ENCODE measurements around the gene GYPC.
"Not testable (repeated sequence)": the region's sequence is repeated elsewhere in the genome, so short reads cannot be mapped to it uniquely, and the experiment has no call there.

GYPC gene

DNA sequence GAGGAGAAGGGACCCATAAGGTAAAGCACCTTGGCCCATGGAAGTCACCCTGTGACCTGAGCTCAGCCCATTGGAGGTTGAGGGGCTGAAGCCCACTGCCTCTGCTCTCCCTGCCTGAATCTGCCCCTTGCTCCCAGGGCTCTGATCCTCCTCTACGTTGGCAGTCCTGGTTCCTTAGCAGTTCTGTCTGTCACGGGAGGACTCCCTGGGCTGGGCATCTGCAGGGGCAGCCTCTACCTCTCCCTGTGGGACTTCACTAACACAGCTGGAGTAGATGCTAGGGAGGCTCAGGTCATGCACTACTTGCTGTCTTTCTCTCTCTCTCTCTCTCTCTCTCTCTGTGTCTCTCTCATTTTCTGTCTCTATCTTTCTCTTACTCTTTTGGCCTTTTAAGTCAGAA, 8.7 kb downstream of the GYPC start:
- DNase-seq, result no peak

DNA sequence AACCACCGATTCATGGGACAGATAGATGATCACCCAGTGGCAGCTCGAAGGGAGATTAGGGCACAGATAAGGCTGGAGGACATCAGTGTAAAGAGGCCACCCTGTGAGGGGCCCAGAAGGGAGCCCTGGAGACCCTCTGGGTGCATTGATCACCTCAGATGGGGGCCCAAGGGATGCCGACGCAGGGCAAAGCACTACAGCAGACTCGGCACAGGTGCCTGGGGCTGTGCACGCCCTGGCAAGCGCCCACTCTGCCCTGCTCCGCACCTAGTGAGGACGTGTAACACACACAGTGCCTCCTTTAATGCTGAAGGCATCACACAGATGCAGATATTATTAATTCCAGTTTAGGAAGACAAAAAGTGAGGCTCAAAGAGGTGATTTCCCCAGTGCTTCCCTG, 9.5 kb downstream of the GYPC start:
- no peak for DNase-seq

DNA sequence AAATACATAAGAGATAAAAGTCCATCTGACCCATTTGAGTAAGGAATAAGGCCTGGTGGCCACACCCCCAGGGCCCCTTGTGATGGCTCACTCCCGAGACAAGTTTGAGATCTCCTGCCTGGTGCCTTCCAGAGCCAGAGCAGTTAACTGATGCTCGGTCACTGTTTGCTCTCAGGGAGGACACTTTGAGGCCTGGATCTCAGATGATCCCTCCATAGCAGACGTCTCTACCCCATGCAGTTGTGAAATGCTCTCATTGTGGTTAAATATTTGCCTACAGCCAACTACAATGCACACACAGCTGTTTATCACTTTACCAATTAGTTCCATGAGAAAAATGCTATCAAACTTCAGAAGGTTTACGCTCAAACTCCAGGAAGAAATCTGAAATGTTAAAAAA, 12.3 kb downstream of the GYPC start:
- DNase-seq, result no peak

- DNase-seq, result no peak
Measured at GRCh38 chr2:126669772-126670171, 13.8 kb downstream of the GYPC start.

- DNase-seq, result no peak
Measured at GRCh38 chr2:126671488-126671887, 15.5 kb downstream of the GYPC start.

DNA sequence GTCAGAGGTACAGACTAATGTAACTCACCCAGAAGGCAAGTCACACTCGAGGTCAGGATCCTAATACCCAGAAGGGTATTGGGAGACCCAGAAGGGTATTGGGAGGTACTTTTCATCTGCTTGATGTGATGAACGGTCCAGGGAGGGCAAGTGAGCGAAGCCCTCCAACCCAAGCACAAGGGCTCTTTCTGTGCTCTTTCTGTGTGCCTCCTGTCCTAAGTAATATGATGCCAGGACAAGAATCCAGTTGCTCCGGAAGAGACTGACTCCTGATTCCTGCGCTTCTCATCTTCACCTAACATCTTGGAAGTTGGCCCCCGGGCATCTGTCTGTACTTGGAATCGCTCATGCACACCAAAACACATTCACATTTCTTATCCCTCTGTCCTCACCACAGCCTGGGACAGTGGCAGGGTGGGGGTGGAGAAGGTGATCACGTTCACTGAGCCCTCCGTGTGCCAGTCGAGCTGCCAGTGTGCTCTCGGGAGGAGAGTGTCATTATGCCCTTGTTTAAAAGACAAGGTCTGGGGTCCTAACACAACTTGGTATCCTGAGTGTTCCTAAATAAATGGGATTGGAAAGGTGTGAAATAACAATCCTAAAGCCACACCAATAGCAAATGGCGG, 17.1 kb downstream of the GYPC start:
- no peak for DNase-seq

DNA sequence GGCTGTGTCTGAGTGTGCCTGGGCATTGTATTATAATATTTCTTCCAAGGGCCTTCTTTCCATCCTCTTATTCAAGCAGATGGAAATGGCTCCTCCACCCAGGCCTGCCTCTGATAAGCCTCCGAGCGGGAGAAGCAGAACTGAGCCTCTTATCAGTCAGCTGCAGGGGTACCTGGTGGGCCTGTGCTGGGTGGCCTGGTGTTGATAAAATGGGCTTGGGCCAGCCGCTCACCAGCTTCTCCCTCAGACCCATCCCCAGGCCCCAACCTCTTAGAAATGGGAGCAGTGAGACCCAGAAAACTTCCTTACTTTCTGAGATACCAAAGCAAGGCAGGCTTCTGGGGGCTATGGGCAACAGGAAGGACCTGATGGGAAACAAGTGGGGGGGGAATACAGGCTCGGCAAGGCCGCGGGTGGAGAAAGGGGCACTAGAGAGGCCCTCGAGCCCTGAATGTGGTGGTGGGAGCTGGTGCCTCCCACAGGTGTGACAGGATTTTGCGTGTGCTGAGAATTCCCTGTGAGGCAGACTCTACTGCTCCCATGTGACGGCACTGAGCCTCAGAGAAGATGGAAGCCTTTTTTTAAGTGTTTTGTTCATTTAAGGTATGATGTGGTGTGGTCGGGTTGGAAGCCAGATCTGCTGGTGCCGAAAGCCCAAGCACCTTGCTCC, 18.3 kb downstream of the GYPC start:
- no peak for DNase-seq

DNA sequence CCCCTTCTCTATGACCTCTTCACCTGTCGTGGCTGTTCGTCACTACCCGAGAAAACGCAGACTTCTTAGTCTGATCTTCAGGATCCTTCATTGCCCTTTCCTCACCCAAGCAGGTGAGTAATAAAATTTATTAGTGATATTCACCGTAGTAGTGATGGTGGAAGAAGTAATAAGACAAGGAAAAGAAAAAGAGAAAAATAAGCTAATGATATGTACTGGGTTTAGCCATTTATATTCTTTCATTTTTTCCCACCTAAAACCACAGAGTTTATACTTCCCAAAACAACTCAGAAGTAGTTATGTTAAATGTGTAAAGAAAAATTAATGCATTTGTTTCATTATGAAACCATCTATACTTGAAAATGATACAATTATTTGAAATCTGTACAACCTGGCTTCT, 19.7 kb downstream of the GYPC start:
- no peak for DNase-seq

DNA sequence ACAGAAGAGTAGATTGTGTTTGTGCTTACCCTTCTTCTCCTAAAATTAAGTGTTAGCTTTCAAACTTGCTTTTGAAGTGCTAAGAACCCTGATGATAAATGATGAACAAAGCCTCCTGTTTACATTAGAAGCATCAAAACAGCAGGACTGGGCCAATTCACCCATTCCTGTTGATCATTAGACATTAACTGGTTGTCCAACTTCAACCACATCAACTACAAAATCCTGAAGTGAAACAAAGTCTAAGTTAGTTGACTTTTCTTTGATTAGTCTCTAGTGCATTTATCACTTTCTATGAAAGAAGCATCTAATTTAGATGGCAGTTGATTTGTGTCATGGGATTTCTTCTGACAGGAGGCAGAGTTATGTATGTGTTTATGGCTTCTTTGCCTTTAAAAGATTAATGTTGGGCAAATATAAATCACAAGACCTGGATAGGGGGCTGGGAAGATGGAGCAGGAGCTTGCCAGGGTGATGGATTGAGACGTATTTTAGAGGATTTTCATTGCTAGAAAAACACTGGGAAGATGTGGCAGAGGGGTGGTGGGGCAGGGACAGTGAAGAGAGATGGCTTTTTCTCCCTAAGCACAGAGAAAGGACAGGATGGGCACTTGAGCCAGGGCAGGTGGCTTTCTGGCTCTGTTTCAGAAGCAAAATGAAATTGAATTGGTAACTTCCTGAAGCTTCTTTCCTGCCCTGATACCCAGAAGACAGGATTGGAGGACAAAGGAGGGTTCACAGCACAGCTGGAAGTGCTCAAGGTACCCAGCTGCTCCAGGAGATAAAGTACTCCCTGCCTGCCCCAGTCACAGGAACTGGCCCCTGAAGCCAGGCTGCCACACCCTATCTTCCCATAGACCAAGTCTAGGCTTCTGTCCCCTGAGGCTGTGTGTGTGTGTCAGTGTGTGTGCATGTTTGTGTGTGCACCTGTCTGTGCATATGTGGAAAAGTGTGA, 20.5 kb downstream of the GYPC start:
- no peak for DNase-seq

DNA sequence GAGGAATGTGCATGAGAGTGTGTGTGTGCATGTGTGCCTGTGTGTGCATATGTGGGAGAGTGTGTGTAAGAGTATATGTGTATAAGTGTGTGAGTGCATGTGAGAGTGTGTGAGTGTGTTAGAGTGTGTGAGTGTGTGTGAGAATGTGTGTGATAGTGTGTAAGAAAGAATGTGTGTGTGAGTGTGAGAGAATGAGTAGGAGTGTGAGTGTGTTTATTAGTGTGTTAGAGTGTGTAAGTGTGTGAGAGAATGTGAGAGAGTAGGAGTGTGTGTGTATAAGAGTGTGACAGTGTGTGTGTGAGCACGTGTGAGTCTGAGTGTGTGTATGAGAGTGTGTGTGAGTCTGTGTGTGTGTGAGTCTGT, 21.2 kb downstream of the GYPC start:
- DNase-seq, result no peak

GRCh38 chr2:126678269-126679065, 22.5 kb downstream of the GYPC start:
- no peak for DNase-seq

DNA sequence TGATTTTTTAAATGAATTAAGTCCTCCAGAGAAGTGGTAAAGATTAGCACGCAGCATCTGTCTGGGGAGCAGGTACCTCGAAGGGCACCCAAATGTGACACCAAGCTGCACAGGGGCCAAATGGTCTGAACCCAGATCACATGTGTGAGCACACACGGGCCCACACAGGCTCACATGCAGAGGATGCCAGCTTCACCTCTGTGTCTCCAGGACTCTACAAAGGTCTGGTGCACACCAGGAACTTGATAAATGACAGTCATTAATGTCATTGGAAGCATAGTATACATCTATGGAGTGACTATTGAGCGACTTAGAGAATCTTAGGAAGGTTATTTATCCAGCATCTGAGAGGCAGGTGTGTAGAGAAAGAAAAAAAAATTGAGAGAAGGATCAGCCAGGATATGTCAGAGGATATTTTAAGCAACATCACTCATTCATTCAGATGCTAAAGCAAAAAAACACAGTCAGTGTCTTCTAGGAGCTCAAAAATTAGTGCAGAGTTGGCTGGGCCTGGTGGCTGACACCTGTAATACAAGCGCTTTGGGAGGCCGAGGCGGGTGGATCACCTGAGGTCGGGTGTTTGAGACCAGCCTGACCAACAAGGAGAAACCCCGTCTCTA, 23.2 kb downstream of the GYPC start:
- DNase-seq, result no peak

DNA sequence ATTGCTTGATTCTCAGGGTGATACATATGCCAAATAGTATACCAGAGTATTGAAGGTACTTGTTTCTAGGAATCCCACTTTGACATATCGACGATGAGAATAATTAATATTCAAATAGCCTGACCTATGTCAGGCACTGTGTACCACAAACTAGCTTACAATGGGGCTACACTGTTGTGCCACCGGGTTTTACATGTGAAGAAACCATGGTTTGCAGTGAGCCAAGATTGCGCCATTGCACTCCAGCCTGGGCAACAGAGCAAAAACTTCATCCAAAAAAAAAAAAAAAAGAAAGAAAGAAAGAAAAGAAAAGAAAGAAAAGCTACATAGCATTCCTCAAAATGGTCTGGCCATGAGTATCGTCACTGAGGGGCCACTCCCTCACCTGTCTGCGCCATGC, 25.5 kb downstream of the GYPC start:
- DNase-seq, result no peak

GRCh38 chr2:126685629-126686028, 29.7 kb downstream of the GYPC start:
- no peak for DNase-seq

DNA sequence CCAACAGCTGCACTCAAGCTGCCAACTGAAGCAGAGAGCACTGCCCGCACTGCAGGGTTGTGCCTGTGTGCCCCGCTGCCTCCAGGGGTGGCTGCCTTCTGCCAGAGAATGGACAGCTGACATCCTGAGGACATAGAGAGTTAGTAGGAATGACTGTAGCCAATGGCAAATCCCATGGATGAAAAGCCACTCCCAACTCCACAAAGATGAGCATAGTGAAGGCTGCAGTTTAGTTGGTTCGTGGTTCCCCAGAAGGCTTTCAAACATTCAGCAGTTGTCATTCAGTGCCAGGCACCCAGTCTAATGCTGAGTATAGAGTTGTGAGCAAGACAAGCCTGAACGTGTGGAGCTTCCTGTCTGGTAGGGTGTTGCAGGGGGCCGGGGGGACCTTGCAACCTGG, 30.3 kb downstream of the GYPC start:
- DNase-seq, result no peak

DNA sequence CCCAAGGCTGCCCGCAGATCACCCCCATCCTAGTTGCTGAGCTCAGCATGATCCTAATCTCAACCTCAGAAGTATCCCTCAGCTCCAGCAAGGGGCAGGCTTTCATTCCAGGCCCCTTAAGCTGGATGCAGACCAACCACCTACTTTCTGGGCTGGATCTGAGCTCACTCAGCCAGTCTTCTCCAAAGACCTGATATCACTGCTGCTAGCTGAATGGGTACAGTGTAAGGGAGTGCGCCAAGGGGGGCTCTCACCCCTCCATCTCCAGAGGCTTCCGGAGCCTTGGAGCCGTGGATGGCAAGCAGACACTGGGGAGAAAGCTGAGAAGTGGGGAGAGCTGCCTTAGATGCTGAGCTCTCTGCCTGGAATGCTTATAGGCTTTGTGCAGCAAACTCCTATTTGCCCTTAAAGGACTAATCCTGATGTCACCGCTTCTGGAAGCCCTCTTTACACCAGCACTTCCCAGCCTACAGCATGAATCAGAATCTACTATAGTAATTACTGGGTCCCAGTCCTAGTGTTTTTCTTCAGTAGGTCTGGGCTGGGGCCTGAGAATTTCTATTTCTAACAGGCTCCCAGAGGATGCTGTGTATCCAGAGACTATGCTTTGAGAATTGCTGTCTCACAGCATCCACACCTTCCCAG, 31.0 kb downstream of the GYPC start:
- DNase-seq, result no peak

GRCh38 chr2:126687503-126687902, 31.5 kb downstream of the GYPC start:
- no peak for DNase-seq

GRCh38 chr2:126688594-126688993, 32.6 kb downstream of the GYPC start:
- DNase-seq, result not testable (repeated sequence)

DNA sequence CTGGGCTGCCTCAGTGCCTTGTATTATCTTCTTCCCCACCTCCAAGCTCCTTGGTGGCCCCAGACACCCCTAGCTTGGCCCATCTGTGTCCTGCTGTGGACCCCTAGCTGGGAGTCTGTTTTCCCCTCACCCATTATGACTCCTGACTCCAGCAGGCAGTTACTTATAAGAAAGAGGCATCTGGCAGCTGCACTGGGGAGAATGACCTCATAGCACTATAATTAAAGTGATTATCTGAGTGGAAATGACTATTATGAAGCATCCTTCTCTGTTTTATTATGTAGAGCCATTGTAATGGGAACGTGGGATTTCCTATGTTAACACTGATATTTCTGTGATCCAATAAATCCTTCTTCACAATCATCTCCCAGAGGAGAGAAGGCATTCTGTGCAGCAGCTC, 36.3 kb downstream of the GYPC start:
- DNase-seq, result not testable (repeated sequence)

GRCh38 chr2:126692934-126693592, 37.1 kb downstream of the GYPC start:
- DNase-seq, result not testable (repeated sequence)

Data from right kidney (tissue), 1 donor.